Measurements from ENCODE around the gene UBL7.

UBL7 gene

DNA sequence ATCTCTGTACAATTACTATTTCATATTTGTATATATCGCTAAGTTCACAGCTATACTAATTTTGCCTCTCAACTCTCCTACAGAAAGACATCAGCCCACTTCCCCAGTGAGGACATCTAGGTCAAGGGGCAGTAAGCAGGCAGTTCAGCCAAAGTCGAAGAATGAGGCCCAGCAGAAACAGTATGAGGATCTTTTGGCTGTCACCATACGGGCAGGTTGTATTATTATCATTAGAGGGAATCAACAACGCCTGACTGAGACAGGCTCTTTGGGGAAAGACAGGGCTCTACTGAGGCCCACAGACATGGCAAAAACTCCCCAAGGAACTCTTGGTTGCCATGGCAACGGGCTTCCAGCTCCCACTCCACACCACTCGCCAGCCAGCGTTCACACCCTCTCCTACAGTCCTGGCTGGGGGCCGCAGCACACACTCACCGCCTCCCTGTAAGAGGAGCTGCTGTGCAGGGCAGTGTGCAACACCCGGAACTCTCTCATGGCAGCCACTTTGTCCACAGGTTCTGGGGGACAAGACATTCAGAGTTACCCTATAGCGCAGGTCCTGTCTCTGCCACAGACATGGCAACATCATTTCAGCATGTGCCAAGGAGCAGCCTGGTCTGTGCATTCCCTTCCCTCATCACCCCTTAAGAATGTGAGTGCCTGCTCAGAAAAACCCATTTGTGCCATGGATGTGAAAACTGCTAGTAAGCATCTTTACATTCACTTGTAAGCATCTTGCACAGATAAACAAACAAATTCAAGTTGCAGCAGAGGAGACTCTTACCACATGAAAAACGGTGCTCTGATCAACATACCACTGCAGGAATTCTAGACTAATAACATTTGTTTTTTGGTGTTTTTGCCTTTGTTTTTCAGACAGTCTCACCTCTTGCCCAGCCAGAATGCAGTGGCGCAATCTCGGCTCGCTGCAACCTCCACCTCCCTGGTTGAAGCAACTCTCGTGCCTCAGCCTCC is 8.8 kb downstream of the UBL7 start:
- no peaks in the 10 kb centered on the region for H3K9me3 Mint-ChIP-seq
- no peak overlapping the region for H3K4me3 Mint-ChIP-seq
- H3K4me1 Mint-ChIP-seq, result peaks cover 10% of the 10 kb centered on the region
- H3K27me3 Mint-ChIP-seq, result no peaks in the 10 kb centered on the region
- no peak for ATAC-seq
- H3K27ac Mint-ChIP-seq, result no peak overlapping the region
- peaks cover 88% of the 10 kb centered on the region for H3K36me3 Mint-ChIP-seq

DNA sequence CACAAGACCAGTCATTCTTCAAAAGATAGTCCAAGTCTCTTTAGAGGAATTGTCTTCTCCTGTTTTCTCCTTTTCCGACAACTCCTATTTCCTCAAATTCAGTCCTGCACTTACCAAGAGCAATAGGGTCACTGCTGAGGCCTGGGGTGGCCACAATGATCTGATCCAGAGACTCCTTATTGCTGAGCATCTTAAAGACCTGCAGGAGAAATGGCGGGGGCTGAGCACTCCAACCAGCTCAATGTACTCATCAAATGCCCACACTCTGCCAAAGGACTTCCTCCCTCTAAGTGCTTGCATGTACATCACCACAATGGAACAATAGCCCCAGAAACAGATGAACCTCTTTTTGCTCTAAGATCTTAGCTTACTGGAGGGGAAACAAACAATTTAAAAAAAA is 9.6 kb downstream of the UBL7 start:
- H3K27me3 Mint-ChIP-seq, result no peaks in the 10 kb centered on the region
- H3K36me3 Mint-ChIP-seq, result peaks cover 93% of the 10 kb centered on the region
- peaks cover 10% of the 10 kb centered on the region for H3K4me1 Mint-ChIP-seq
- ATAC-seq, result no peak
- no peak overlapping the region for H3K27ac Mint-ChIP-seq
- no peak overlapping the region for H3K4me3 Mint-ChIP-seq
- no peaks in the 10 kb centered on the region for H3K9me3 Mint-ChIP-seq

DNA sequence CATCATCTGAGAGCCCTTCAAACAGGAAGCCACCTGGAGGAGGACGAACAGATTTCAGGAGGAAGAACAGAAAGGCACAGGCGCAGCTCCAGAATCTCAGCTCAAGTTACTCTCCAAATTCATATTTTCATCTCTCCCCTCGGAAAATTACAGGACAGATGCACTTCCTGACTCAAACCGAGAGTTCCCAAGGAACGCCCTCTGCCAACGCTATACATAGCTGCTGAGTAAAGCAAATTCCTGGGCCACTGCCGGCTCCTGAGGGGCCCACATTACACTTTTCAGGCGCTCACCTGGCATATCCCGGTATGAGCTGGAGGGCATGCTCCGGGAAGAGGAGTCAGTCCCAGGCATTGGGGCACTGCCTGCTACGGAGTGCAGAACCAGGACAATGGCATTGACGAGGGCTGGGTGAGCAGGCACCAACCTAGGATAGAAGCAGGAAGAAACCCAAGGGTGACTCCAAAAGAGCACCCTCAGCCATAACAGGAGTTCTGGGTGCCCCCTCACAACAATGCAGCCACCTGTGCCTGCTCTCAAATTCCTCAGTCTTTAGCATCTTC is 11.2 kb downstream of the UBL7 start:
- Mint-ChIP-seq H3K27ac (no peak overlapping the region), H3K36me3 (peaks cover 93% of the 10 kb centered on the region), H3K4me1 (peaks cover 8% of the 10 kb centered on the region), H3K4me3 (no peak overlapping the region), H3K9me3 (no peaks in the 10 kb centered on the region), H3K27me3 (no peaks in the 10 kb centered on the region)
- ATAC-seq, result no peak

DNA sequence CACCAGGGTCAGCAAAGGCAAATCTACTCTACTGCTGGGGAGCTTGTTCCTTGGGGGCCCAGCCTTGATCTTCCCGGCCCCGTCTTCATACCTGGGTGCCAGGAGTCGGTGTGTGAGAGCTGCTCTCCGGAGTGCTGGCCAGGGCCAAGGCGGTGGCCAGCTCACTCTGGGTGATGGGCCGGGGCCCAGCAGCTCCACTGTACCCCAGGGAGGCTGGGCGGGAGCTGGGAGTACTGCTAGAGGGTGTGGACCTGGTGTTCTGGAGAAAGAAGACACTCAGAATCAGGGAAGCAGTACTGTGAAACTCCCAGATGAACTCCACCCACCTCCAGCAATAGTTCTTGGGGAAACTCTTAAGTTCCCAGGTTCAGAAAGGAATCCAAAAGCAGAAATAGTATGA is 11.9 kb downstream of the UBL7 start:
- Mint-ChIP-seq H3K9me3 (no peaks in the 10 kb centered on the region), H3K27me3 (no peaks in the 10 kb centered on the region), H3K36me3 (peaks cover 93% of the 10 kb centered on the region)

DNA sequence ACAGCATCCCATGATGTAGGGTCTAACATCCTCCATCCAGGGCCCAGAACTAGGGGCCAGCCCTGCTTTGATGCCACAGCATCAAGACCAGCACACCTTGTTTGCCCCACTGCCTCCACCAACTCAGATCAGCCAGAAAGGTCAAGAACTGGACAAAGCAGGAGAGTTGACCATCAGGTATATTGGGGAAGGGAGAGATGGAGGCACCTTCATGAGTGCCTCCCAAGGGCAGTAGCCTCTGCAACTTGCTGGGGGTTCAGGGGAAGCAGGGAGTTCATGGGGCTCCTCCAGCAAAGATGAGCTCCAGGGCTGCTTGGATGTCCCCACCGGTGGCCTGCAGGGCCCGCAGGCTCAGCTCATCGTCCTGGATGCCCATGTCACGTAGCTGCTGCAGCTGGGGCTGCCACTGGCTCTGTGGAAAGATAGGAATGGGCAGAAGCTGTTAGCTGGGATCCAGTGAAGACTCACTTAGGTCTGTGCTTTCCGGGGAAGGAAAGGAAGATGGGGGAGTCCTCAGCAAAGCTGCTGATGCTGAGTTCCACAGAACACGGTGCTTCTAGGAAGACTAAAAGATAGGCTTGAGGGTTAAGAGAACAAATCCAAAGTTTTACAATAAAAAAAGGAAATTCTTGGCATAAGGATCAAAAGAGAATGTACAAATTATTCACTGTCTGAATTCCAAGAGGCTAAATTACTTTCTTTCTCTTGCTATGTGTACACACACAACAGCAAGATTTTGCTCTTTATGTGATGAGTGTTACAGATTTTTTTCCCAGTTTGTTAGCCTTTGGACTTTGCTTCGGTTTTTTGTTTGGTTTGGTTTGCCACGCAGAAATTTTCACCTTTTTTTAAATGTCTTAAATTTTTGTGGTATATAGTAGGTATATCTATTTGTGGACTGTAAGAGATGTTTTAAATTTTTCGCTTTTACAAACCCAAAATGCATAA is 14.9 kb downstream of the UBL7 start:
- Mint-ChIP-seq H3K27ac (no peak overlapping the region), H3K27me3 (no peaks in the 10 kb centered on the region), H3K9me3 (no peaks in the 10 kb centered on the region), H3K36me3 (peaks cover 69% of the 10 kb centered on the region), H3K4me1 (no peaks in the 10 kb centered on the region), H3K4me3 (no peak overlapping the region)
- ATAC-seq, result no peak

More for the DNA sequence above, 11.9 kb downstream of the UBL7 start:
- ATAC-seq, result no peak
- Mint-ChIP-seq H3K27ac (no peak overlapping the region), H3K4me1 (peaks cover 2% of the 10 kb centered on the region), H3K4me3 (no peak overlapping the region)

DNA sequence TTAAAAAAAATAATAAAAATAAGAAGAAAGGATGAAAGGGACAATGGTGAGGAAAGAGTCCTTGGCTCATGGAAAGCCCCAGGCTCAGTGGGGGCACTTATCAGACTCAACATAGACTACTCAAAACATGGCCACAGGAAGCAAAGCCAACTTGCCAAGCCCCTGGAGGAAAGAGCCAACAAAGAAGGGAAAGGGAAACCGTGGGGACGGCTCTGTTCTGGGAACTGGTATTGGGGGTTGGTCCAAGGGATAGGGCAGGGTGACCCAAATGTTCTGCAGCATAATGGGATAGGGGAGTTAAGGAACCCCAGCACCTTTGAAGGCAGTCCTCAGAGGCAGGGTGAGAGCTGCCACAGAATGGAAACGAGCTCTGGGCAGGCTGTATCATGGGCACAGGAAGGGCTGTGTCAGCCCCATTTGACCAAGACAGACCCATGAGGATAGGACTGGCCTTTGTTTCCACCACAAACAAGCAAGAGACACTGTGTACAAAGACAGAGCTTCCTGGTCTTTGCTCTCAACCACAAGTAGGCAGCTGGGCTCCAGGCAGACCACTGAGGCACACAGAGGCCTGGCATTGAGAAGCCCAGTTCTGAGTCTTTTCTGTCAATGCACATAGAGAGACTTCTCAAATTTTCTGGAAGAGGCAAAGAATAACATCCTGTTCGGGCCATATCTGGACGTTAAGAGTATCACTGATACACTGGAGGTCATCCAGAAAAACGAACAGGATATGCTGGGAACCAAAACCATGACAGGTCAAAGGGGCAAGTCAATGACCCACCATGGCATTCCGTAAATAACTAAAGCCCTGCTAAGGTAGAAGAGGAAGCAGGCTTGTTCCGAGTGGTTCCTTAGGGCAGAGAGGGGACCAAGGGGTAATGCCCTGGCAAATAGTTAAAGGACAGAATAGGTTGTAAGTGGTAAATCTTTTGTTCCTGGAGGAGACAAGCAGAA is 16.6 kb downstream of the UBL7 start:
- no peaks in the 10 kb centered on the region for H3K27me3 Mint-ChIP-seq
- peaks cover 51% of the 10 kb centered on the region for H3K36me3 Mint-ChIP-seq
- no peak for ATAC-seq

DNA sequence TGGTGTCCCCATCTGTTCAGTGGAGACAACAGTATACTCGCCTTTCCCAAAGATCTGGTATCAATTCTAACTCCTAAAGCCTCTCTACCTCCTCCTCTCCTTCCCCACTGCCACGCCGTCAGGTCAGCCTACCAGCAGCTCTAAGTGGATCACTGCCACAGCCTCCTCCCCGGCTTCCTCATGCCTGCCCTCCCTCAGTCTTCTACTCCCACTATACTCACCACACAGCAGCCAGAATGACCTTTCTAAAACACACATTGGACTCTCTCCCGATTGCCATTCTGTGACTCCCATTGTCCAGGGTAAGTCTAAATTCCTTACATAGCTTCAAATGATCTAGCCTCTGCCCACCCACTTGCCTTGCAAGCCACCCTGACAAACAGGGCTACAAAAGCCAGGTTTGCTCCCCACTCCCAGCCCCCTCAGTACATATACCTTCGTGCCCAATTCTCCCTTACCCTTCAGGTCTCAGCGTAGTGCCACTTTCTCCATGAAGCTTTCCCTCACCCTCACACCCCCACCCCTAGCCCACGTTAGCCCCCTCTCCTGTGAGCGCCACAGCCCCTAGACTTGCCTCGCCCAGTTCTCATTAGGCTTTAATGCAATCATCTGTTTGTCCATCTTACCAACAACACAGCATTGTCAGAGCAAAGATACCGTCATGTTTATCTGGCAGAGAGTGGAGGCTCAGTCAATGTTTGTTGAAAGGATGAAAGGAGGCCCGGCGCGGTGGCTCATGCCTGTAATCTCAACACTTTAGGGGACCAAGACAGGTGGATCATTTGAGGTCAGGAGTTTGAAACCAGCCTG is 17.7 kb downstream of the UBL7 start:
- Mint-ChIP-seq H3K4me3 (no peak overlapping the region), H3K9me3 (no peaks in the 10 kb centered on the region), H3K36me3 (peaks cover 41% of the 10 kb centered on the region), H3K4me1 (peaks cover 8% of the 10 kb centered on the region), H3K27ac (no peak overlapping the region), H3K27me3 (no peaks in the 10 kb centered on the region)
- no peak for ATAC-seq

More for the DNA sequence above, 16.6 kb downstream of the UBL7 start:
- Mint-ChIP-seq H3K9me3 (no peaks in the 10 kb centered on the region), H3K27ac (no peak overlapping the region), H3K4me3 (no peak overlapping the region), H3K4me1 (no peaks in the 10 kb centered on the region)

DNA sequence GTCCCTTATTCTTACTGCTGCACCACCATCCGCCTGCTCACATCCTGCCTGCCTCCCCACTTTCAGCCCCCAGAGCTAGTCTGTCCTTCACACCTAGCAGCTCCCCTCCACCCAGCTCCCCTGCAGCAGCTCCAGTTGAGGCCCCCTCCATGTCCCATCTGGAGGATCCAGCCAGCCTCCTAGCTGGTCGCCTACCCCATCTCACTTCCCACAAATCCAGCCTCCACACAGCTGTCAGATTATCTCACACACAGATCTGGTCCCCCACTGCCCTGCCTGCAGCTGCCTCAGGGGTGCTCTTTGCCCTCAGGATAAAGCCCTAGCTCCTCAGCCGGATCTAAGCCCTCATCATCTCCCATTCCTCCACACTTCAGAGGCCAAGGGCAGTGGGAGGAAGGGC is 18.4 kb downstream of the UBL7 start:
- peak overlapping the region; percentile 38 for H3K27ac Mint-ChIP-seq
- peaks cover 13% of the 10 kb centered on the region for H3K4me1 Mint-ChIP-seq
- ATAC-seq, result no peak
- H3K27me3 Mint-ChIP-seq, result no peaks in the 10 kb centered on the region
- H3K9me3 Mint-ChIP-seq, result no peaks in the 10 kb centered on the region
- no peak overlapping the region for H3K4me3 Mint-ChIP-seq
- peaks cover 34% of the 10 kb centered on the region for H3K36me3 Mint-ChIP-seq

DNA sequence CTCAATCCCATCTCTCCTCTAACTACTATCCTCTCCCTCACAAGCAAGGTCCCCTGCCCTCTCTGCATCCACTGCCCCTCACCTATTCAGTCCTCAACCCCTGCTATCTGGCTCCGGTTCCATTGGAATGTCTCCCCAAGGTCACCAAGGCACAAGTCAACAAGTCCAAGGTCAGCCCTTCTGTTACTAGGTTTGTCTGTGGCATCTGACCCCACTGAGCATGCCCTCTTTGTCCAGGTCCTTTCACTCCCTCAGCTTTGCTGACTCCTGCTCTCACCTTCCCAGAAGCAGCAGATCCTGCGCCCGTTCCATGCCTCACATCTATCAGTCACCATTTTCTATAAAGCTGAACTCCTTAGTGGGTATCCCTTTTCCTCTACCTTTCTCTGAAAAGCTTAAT is 18.9 kb downstream of the UBL7 start:
- no peak for ATAC-seq
- H3K27ac Mint-ChIP-seq, result peak overlapping the region; percentile 38

DNA sequence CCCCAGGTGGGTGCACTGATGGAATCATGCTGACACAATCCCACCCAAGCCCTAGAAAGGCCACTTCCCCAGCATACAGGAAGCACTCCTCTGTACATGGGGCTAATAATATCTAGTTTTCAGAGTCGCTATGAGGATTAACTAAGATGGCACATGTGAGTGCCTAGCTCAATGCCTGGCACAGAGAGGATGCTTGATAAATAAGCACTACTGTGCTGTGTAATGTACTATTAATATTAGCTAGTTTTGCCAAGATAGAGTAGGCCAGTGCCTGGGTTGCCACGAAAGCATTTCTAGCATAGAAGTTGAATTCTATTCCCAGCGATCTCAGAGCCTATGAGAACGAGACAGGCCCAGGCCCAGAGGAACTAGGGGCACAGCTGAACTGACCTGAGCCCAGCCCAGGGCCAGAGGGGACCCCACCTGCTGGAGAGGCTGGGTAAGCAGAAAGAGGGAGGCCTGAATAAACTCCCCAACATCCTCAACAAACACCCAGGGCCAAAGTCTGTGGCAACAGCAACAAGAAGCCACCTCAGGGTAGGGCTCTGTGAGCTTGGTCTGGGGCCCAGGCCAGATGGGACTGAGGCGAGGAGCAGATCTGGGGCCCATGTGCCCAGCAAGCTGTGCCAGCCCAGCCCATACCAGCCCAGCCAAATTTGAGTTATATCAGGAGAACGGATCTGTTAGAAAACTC is 19.6 kb downstream of the UBL7 start:
- H3K4me1 Mint-ChIP-seq, result peaks cover 22% of the 10 kb centered on the region
- H3K36me3 Mint-ChIP-seq, result peaks cover 25% of the 10 kb centered on the region
- H3K27ac Mint-ChIP-seq, result peak overlapping the region; percentile 38
- no peak for ATAC-seq
- no peaks in the 10 kb centered on the region for H3K9me3 Mint-ChIP-seq
- H3K4me3 Mint-ChIP-seq, result no peak overlapping the region
- H3K27me3 Mint-ChIP-seq, result no peaks in the 10 kb centered on the region

More for the DNA sequence above, 18.9 kb downstream of the UBL7 start:
- Mint-ChIP-seq H3K36me3 (peaks cover 31% of the 10 kb centered on the region), H3K4me1 (peaks cover 15% of the 10 kb centered on the region), H3K4me3 (no peak overlapping the region), H3K27me3 (no peaks in the 10 kb centered on the region), H3K9me3 (no peaks in the 10 kb centered on the region)

DNA sequence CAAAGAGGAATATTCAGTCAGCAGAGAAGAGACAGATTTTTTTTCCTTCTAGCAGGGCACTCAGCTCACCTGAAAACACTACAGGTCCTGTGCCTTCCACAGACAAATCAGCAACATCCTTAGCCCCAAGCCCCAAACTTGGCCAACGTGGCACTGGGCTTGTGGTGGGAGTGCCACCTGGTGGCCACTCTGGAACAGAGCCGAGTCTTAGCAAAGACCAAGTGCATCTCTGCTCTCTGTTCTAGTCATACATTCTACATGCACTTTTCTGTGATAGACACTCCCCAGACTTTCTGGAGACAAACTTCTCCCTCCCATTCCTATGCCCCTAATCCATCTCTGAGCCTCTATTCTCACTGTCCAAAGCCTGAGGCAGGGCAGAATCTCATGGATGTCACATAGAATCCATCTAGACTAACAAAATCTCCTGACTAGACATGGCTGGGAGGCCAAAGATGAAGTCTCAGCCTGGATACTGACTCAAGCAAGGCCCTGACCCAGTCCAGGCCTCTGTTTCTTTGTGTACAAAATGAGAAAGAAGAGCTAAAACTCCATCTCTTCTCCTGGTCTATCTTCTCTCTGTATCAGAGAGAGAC is 22.1 kb downstream of the UBL7 start:
- ATAC-seq, result peak; percentile 80
- Mint-ChIP-seq H3K36me3 (no peaks in the 10 kb centered on the region), H3K27me3 (no peaks in the 10 kb centered on the region), H3K27ac (peak overlapping the region; percentile 94), H3K4me3 (no peak overlapping the region), H3K4me1 (peaks cover 47% of the 10 kb centered on the region), H3K9me3 (no peaks in the 10 kb centered on the region)

DNA sequence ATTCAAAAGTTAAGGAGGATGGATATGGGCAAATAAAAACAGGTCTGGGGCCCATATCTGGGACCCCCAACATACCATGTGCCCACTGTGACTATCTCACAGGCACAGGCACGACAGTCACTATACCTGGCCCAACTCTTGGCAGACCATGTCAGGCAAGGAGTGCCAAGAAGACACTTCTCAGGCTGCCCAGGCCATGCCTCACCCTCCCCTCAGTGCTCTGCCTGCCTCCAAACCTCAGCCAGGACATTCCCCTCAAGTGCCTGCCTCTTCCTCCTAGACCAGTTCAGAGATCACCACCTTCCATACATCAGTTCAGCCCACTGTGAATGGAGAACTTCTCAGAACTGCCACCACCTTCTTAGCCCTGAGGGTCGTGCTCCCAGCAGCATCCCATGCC is 22.8 kb downstream of the UBL7 start:
- Mint-ChIP-seq H3K27ac (peak overlapping the region; percentile 94), H3K4me3 (no peak overlapping the region), H3K36me3 (no peaks in the 10 kb centered on the region), H3K4me1 (peaks cover 47% of the 10 kb centered on the region), H3K27me3 (no peaks in the 10 kb centered on the region), H3K9me3 (no peaks in the 10 kb centered on the region)
- ATAC-seq, result no peak
